Measurements from ENCODE around the gene C3orf20.

DNA sequence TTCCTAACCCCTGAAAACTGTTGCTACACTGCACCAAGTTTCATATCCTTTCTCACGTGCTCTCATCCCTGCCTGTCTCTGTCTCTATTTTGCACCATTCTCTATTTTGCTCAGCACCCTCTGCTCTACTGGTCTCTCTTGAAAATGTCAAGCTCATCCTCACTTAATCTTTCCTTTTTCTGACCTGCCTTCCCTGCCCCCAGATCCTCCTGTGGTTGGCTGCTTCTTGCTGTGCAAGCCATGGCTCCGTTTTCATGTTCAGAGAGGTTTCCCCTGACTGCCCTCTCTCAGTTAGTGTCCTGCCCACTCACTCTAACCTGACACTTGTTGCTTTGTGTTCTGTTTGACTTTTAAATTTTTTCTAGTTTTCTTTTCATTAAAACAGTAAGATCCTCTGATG, 17.4 kb upstream of the C3orf20 start:
- TF ChIP-seq RAD21 (IDR thresholded peaks at IDR 0.05; ENCODE audit: low read length) (no peak), SMC3 (IDR thresholded peaks at IDR 0.05; ENCODE audit: low read depth, low read length) (no peak), POLR2A (IDR thresholded peaks at IDR 0.05; ENCODE audit: low read depth, low read length) (no peak), ELK1 (IDR thresholded peaks at IDR 0.05; ENCODE audit: borderline replicate concordance, low read depth, low read length) (no peak), FOS (IDR thresholded peaks at IDR 0.05; ENCODE audit: low read depth, low read length) (no peak), CEBPB (IDR thresholded peaks at IDR 0.05; ENCODE audit: low read depth, low read length) (no peak), MAFK (IDR thresholded peaks at IDR 0.05; ENCODE audit: low read depth, low read length) (no peak), MAZ (IDR thresholded peaks at IDR 0.05; ENCODE audit: borderline replicate concordance, low read depth, low read length) (no peak), BHLHE40 (IDR thresholded peaks at IDR 0.05; ENCODE audit: low read depth, low read length) (no peak), CHD1 (IDR thresholded peaks at IDR 0.05; ENCODE audit: low read depth, low read length) (no peak), RCOR1 (IDR thresholded peaks at IDR 0.05; ENCODE audit: insufficient replicate concordance, low read length) (no peak)
- TF ChIP-seq, protein P1, sequence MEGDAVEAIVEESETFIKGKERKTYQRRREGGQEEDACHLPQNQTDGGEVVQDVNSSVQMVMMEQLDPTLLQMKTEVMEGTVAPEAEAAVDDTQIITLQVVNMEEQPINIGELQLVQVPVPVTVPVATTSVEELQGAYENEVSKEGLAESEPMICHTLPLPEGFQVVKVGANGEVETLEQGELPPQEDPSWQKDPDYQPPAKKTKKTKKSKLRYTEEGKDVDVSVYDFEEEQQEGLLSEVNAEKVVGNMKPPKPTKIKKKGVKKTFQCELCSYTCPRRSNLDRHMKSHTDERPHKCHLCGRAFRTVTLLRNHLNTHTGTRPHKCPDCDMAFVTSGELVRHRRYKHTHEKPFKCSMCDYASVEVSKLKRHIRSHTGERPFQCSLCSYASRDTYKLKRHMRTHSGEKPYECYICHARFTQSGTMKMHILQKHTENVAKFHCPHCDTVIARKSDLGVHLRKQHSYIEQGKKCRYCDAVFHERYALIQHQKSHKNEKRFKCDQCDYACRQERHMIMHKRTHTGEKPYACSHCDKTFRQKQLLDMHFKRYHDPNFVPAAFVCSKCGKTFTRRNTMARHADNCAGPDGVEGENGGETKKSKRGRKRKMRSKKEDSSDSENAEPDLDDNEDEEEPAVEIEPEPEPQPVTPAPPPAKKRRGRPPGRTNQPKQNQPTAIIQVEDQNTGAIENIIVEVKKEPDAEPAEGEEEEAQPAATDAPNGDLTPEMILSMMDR (conservative IDR thresholded peaks at IDR 0.05; ENCODE audit: low read depth, low read length) = no peak
